Epithelial cell of esophagus (primary cell): ENCODE data around the gene DGKI.
A peak's percentile ranks its signal among the peaks of the same experiment; 100 is the strongest.

ENCODE experiments used
- DNase-seq: peaks from one replicate; pipeline ENCODE4 v3.0.0; 2010; ENCODE audit warnings: low read depth
- H3K4me3 ChIP-seq: 2 replicates; pipeline ENCODE4 v1.5.1; 2011; ENCODE audit warnings: mild to moderate bottlenecking, low read length, control low read depth
- CTCF ChIP-seq: IDR thresholded peaks from 2 replicates; pipeline ENCODE4 v1.5.1; 2011; ENCODE audit warnings: low read depth, mild to moderate bottlenecking, low read length, control low read depth, inconsistent platforms; ENCODE audit not compliant: insufficient read depth; ENCODE audit errors: missing control alignments

Gene DGKI

GRCh38 chr7:137667633-137668387 is 179.0 kb downstream of the DGKI start:
- H3K4me3 ChIP-seq = no peak overlapping the region
- peak; percentile 95 for DNase-seq
- TF ChIP-seq CTCF = no peak

- TF ChIP-seq CTCF = no peak
- H3K4me3 ChIP-seq = no peak overlapping the region
- no peak for DNase-seq
These were observed 181.9 kb downstream of the DGKI start for GRCh38 chr7:137664846-137665245.

- H3K4me3 ChIP-seq = no peak overlapping the region
- no peak for TF ChIP-seq CTCF
- DNase-seq = no peak
These were observed 185.1 kb downstream of the DGKI start for GRCh38 chr7:137661634-137662033.

- DNase-seq = peak; percentile 18
- no peak for TF ChIP-seq CTCF
- no peak overlapping the region for H3K4me3 ChIP-seq
These were observed 188.4 kb downstream of the DGKI start for GRCh38 chr7:137658190-137658900.

GRCh38 chr7:137657476-137658189 is 189.1 kb downstream of the DGKI start:
- no peak overlapping the region for H3K4me3 ChIP-seq
- no peak for TF ChIP-seq CTCF
- no peak for DNase-seq

GRCh38 chr7:137656850-137657232 is 189.9 kb downstream of the DGKI start:
- no peak for DNase-seq
- no peak for TF ChIP-seq CTCF
- no peak overlapping the region for H3K4me3 ChIP-seq
